Measurements from ENCODE around the gene TOX4. TPM values are rescaled to one million over a fixed set of nuclear protein-coding genes. Genes with fewer than 3 reads are reported as not detected.
A peak's percentile ranks its signal among the peaks of the same experiment; 100 is the strongest.
"Not testable (repeated sequence)": the region's sequence is repeated elsewhere in the genome, so short reads cannot be mapped to it uniquely, and the experiment has no call there.

The TOX4 gene
- 10 to 100 TPM; 76.7 to 79.7 TPM for total RNA-seq

GRCh38 chr14:21476925-21477681 is at the start of gene TOX4, which contains the start of gene RAB2B:
Gene TOX4, plus strand, starts transcription at chr14:21477195. Its CDS starts 84 bp downstream, at chr14:21477279.
Gene RAB2B, minus strand, starts transcription at chr14:21476959. Its CDS starts 87 bp downstream, at chr14:21476872.
- POLR2A ChIA-PET: interaction anchor here (0.6 to 3.5 kb wide), 14 partner anchors 10 to 163 kb away, joined by 3 to 30 read pairs (median 4); partner anchors contain the start of genes CHD8, METTL3 and SALL2
- H3K4me3 Mint-ChIP-seq: peak within 1 kb of the TSS; percentile 100
- DNase-seq (peak; percentile 89), ATAC-seq (ENCODE audit: low read depth) (peak; percentile 99)
- no peaks in the 10 kb centered on the region for H3K27me3 Mint-ChIP-seq
- H3K4me1 Mint-ChIP-seq: peaks cover 24% of the 10 kb centered on the region
- peaks cover 13% of the 10 kb centered on the region for H3K36me3 Mint-ChIP-seq
- peak within 1 kb of the TSS; percentile 100 for H3K27ac Mint-ChIP-seq
- H3K9me3 Mint-ChIP-seq: no peaks in the 10 kb centered on the region

GRCh38 chr14:21428930-21429329 is 48.1 kb upstream of the TOX4 start:
- H3K4me1 Mint-ChIP-seq: peaks cover 10% of the 10 kb centered on the region

GRCh38 chr14:21431126-21431525 is 45.9 kb upstream of the TOX4 start:
- ATAC-seq (ENCODE audit: low read depth): no peak

More at GRCh38 chr14:21428930-21429329, 48.1 kb upstream of the TOX4 start:
- Mint-ChIP-seq H3K9me3 (no peaks in the 10 kb centered on the region), H3K27ac (no peak overlapping the region), H3K36me3 (peaks cover 54% of the 10 kb centered on the region), H3K4me3 (no peak overlapping the region), H3K27me3 (no peaks in the 10 kb centered on the region)
- POLR2A ChIA-PET: no interaction called here
- no peak for ATAC-seq (ENCODE audit: low read depth)
- DNase-seq: no peak

GRCh38 chr14:21436567-21437062 is 40.4 kb upstream of the TOX4 start:
- Mint-ChIP-seq H3K27me3 (no peaks in the 10 kb centered on the region), H3K9me3 (no peaks in the 10 kb centered on the region), H3K36me3 (peaks cover 21% of the 10 kb centered on the region), H3K4me1 (peaks cover 36% of the 10 kb centered on the region), H3K27ac (peak overlapping the region; percentile 92), H3K4me3 (peak overlapping the region; percentile 97)
- POLR2A ChIA-PET: interaction anchor here (0.6 to 3.9 kb wide), 15 partner anchors 13 to 1866 kb away, joined by 3 to 81 read pairs (median 4); partner anchors contain the start of genes CHD8, METTL3, PARP2 and PPP1R3E
- DNase-seq: no peak
- peak; percentile 8 for ATAC-seq (ENCODE audit: low read depth)

More at GRCh38 chr14:21431126-21431525, 45.9 kb upstream of the TOX4 start:
- Mint-ChIP-seq H3K4me1 (peaks cover 27% of the 10 kb centered on the region), H3K27me3 (no peaks in the 10 kb centered on the region), H3K9me3 (no peaks in the 10 kb centered on the region), H3K36me3 (peaks cover 50% of the 10 kb centered on the region), H3K4me3 (no peak overlapping the region), H3K27ac (no peak overlapping the region)
- DNase-seq: no peak
- POLR2A ChIA-PET: no interaction called here

GRCh38 chr14:21437063-21437901 is 39.7 kb upstream of the TOX4 start:
- ATAC-seq (ENCODE audit: low read depth) (peak; percentile 98), DNase-seq (peak; percentile 95)
- Mint-ChIP-seq H3K27me3 (no peaks in the 10 kb centered on the region), H3K27ac (peak overlapping the region; percentile 92), H3K4me1 (peaks cover 36% of the 10 kb centered on the region), H3K36me3 (peaks cover 20% of the 10 kb centered on the region), H3K9me3 (no peaks in the 10 kb centered on the region), H3K4me3 (peak overlapping the region; percentile 97)
- POLR2A ChIA-PET: interaction anchor here (0.6 to 3.9 kb wide), 15 partner anchors 12 to 1866 kb away, joined by 3 to 81 read pairs (median 4); partner anchors contain the start of genes CHD8, METTL3, PARP2 and PPP1R3E

GRCh38 chr14:21440859-21441258 is 36.1 kb upstream of the TOX4 start:
- Mint-ChIP-seq H3K9me3 (no peaks in the 10 kb centered on the region), H3K4me1 (peaks cover 14% of the 10 kb centered on the region), H3K36me3 (peaks cover 2% of the 10 kb centered on the region), H3K27me3 (no peaks in the 10 kb centered on the region), H3K27ac (no peak overlapping the region), H3K4me3 (no peak overlapping the region)
- ATAC-seq (ENCODE audit: low read depth) (no peak), DNase-seq (no peak)
- POLR2A ChIA-PET: no interaction called here

GRCh38 chr14:21442657-21443056 is 34.3 kb upstream of the TOX4 start:
- H3K9me3 Mint-ChIP-seq; DNase-seq; ATAC-seq (ENCODE audit: low read depth); POLR2A ChIA-PET; H3K27ac Mint-ChIP-seq; H3K27me3 Mint-ChIP-seq; H3K4me3 Mint-ChIP-seq; H3K36me3 Mint-ChIP-seq: not testable (repeated sequence)
- peaks cover 11% of the 10 kb centered on the region for H3K4me1 Mint-ChIP-seq

- DNase-seq (no peak), ATAC-seq (ENCODE audit: low read depth) (no peak)
- no peaks in the 10 kb centered on the region for H3K27me3 Mint-ChIP-seq
- peak overlapping the region; percentile 4 for H3K4me3 Mint-ChIP-seq
- POLR2A ChIA-PET: interaction anchor here (1.3 kb wide), 1 partner anchor 13 kb away, joined by 4 read pairs; no protein-coding TSS in a partner anchor
- peaks cover 39% of the 10 kb centered on the region for H3K4me1 Mint-ChIP-seq
- no peak overlapping the region for H3K27ac Mint-ChIP-seq
- H3K36me3 Mint-ChIP-seq: peaks cover 13% of the 10 kb centered on the region
- H3K9me3 Mint-ChIP-seq: no peaks in the 10 kb centered on the region
Observed at GRCh38 chr14:21449899-21450216, 27.1 kb upstream of the TOX4 start.

- ATAC-seq (ENCODE audit: low read depth) (no peak), DNase-seq (no peak)
- POLR2A ChIA-PET: interaction anchor here (0.6 to 3.7 kb wide), 9 partner anchors 10 to 72 kb away, joined by 3 to 81 read pairs (median 6); partner anchors contain the start of genes METTL3, RAB2B and TOX4
- Mint-ChIP-seq H3K4me1 (peaks cover 27% of the 10 kb centered on the region), H3K36me3 (peaks cover 16% of the 10 kb centered on the region), H3K9me3 (no peaks in the 10 kb centered on the region), H3K27ac (peak overlapping the region; percentile 98), H3K4me3 (peak overlapping the region; percentile 95), H3K27me3 (no peaks in the 10 kb centered on the region)
Observed at GRCh38 chr14:21454843-21455544, 22.0 kb upstream of the TOX4 start.

- DNase-seq (no peak), ATAC-seq (ENCODE audit: low read depth) (no peak)
- Mint-ChIP-seq H3K9me3 (no peaks in the 10 kb centered on the region), H3K27ac (peak overlapping the region; percentile 98), H3K4me1 (peaks cover 22% of the 10 kb centered on the region), H3K27me3 (no peaks in the 10 kb centered on the region), H3K4me3 (peak overlapping the region; percentile 95), H3K36me3 (peaks cover 16% of the 10 kb centered on the region)
- POLR2A ChIA-PET: interaction anchor here (0.6 to 3.7 kb wide), 11 partner anchors 9 to 73 kb away, joined by 3 to 81 read pairs (median 5); partner anchors contain the start of genes METTL3, RAB2B and TOX4
Observed at GRCh38 chr14:21455592-21455911, 21.4 kb upstream of the TOX4 start.

- POLR2A ChIA-PET: interaction anchor here (0.5 to 3.7 kb wide), 12 partner anchors 9 to 73 kb away, joined by 3 to 81 read pairs (median 5); partner anchors contain the start of genes METTL3, RAB2B and TOX4
- H3K4me3 Mint-ChIP-seq: peak within 1 kb of the TSS; percentile 95
Observed at GRCh38 chr14:21455912-21456667, 20.9 kb upstream of the TOX4 start, which contains the start of gene CHD8. Gene CHD8, minus strand, starts transcription at chr14:21456123. Its CDS starts 24,480 bp downstream, at chr14:21431643.

GRCh38 chr14:21467616-21468015 is 9.4 kb upstream of the TOX4 start:
- peaks cover 2% of the 10 kb centered on the region for H3K4me1 Mint-ChIP-seq
- POLR2A ChIA-PET: no interaction called here

More at GRCh38 chr14:21455912-21456667, 20.9 kb upstream of the TOX4 start, which contains the start of gene CHD8:
- peak; percentile 96 for ATAC-seq (ENCODE audit: low read depth)
- H3K36me3 Mint-ChIP-seq: peaks cover 15% of the 10 kb centered on the region
- DNase-seq: peak; percentile 95
- no peaks in the 10 kb centered on the region for H3K9me3 Mint-ChIP-seq
- H3K27me3 Mint-ChIP-seq: no peaks in the 10 kb centered on the region
- H3K4me1 Mint-ChIP-seq: peaks cover 22% of the 10 kb centered on the region
- H3K27ac Mint-ChIP-seq: peak within 1 kb of the TSS; percentile 98

More at GRCh38 chr14:21467616-21468015, 9.4 kb upstream of the TOX4 start:
- H3K9me3 Mint-ChIP-seq: no peaks in the 10 kb centered on the region
- no peak for DNase-seq
- no peak overlapping the region for H3K4me3 Mint-ChIP-seq
- H3K36me3 Mint-ChIP-seq: peaks cover 8% of the 10 kb centered on the region
- no peaks in the 10 kb centered on the region for H3K27me3 Mint-ChIP-seq
- H3K27ac Mint-ChIP-seq: no peak overlapping the region
- no peak for ATAC-seq (ENCODE audit: low read depth)
